ENCODE data around the gene SMG5.

DNA sequence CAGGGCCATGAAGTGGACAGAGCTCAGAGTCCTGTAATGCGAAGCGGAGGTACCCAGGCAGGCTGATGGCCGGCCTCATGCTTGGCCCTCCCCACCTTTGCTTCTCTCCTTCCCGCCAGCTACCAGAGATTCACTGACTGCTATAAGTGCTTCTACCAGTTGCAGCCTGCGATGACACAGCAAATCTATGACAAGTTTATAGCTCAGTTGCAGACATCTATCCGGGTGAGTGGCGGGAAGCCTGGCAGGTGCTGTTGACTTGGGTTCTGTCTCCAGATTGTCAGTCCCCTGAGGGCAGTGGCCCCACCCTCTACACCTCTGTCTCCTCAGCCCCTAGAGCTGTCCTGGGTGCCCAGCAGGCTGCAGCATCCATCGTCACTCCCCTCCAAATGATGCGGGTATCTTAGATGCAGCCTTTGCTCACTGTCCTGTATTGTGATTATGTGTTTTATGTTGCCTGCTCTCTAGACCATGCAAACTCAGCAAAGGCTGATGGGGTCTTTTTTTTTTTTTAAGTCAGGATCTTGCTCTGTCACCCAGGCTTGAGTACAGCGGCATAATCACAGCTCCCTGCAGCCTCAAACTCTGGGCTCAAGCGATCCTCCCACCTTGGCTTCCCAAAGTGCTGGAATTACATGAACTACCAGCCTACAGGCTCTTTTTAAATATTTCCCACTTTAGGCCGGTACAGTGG is 50.3 kb downstream of the SMG5 start:
- TF ChIP-seq POLR2AphosphoS5 (IDR thresholded peaks at IDR 0.05; ENCODE audit: low read depth, low read length) (no peak), TAF1 (IDR thresholded peaks at IDR 0.05; ENCODE audit: low read depth, low read length) (no peak), POLR2A (IDR thresholded peaks at IDR 0.05; ENCODE audit: low read depth, low read length) (no peak)
